Rectal smooth muscle tissue (tissue), 1 donor: Measurements from ENCODE around the gene LCE6A.

Experiments
- H3K27ac ChIP-seq: one replicate; pipeline ENCODE4 v1.7.0; 2013; ENCODE audit warnings: low read depth, low read length, inconsistent platforms
- H3K27me3 ChIP-seq: one replicate; pipeline ENCODE4 v1.7.0; 2013; ENCODE audit warnings: low read length; ENCODE audit not compliant: control insufficient read depth, insufficient read depth
- H3K36me3 ChIP-seq: one replicate; pipeline ENCODE4 v1.7.0; 2013; ENCODE audit warnings: low read length; ENCODE audit not compliant: control insufficient read depth, insufficient read depth
- H3K4me1 ChIP-seq: one replicate; pipeline ENCODE4 v1.7.0; 2013; ENCODE audit warnings: low read length; ENCODE audit not compliant: control insufficient read depth, insufficient read depth
- H3K4me3 ChIP-seq: one replicate; pipeline ENCODE4 v1.7.0; 2013; ENCODE audit warnings: low read length
- H3K9ac ChIP-seq: one replicate; pipeline ENCODE4 v1.7.0; 2013; ENCODE audit warnings: low read length

Gene LCE6A

GRCh38 chr1:152858062-152858461 lies 15.4 kb downstream of the LCE6A start:
- Histone ChIP-seq H3K9ac (no peak overlapping the region), H3K4me1 (peaks cover 5% of the 10 kb centered on the region), H3K4me3 (no peak overlapping the region), H3K27ac (no peak overlapping the region), H3K27me3 (no peaks in the 10 kb centered on the region), H3K36me3 (no peaks in the 10 kb centered on the region)

GRCh38 chr1:152859696-152860095 lies 17.0 kb downstream of the LCE6A start, which contains the start of gene LCE7A:
LCE7A (plus strand) TSS chr1:152859996; CDS start chr1:152860698, 702 bp downstream.
- no peak within 1 kb of the TSS for H3K4me3 ChIP-seq
- H3K9ac ChIP-seq: no peak within 1 kb of the TSS
- peaks cover 5% of the 10 kb centered on the region for H3K4me1 ChIP-seq
- no peak within 1 kb of the TSS for H3K27ac ChIP-seq
- no peaks in the 10 kb centered on the region for H3K27me3 ChIP-seq
- no peaks in the 10 kb centered on the region for H3K36me3 ChIP-seq

- no peak overlapping the region for H3K27ac ChIP-seq
- no peak overlapping the region for H3K9ac ChIP-seq
- no peaks in the 10 kb centered on the region for H3K36me3 ChIP-seq
- H3K4me1 ChIP-seq: peaks cover 5% of the 10 kb centered on the region
- H3K4me3 ChIP-seq: no peak overlapping the region
- H3K27me3 ChIP-seq: no peaks in the 10 kb centered on the region
Observed at GRCh38 chr1:152860129-152860528, 17.5 kb downstream of the LCE6A start.

- Histone ChIP-seq H3K4me1 (peaks cover 5% of the 10 kb centered on the region), H3K36me3 (no peaks in the 10 kb centered on the region), H3K27ac (no peak overlapping the region), H3K9ac (no peak overlapping the region), H3K4me3 (no peak overlapping the region), H3K27me3 (no peaks in the 10 kb centered on the region)
Observed at GRCh38 chr1:152861374-152861773, 18.7 kb downstream of the LCE6A start.

- no peak overlapping the region for H3K4me3 ChIP-seq
- no peaks in the 10 kb centered on the region for H3K36me3 ChIP-seq
- no peak overlapping the region for H3K9ac ChIP-seq
- H3K27me3 ChIP-seq: no peaks in the 10 kb centered on the region
- H3K4me1 ChIP-seq: peaks cover 5% of the 10 kb centered on the region
- H3K27ac ChIP-seq: no peak overlapping the region
Observed at GRCh38 chr1:152864443-152864842, 21.8 kb downstream of the LCE6A start.

GRCh38 chr1:152866321-152866720 lies 23.7 kb downstream of the LCE6A start:
- Histone ChIP-seq H3K36me3 (no peaks in the 10 kb centered on the region), H3K9ac (no peak overlapping the region), H3K4me3 (no peak overlapping the region), H3K4me1 (peaks cover 5% of the 10 kb centered on the region), H3K27ac (no peak overlapping the region), H3K27me3 (no peaks in the 10 kb centered on the region)

GRCh38 chr1:152869808-152870419 lies 27.3 kb downstream of the LCE6A start:
- Histone ChIP-seq H3K27ac (no peak overlapping the region), H3K27me3 (no peaks in the 10 kb centered on the region), H3K4me1 (no peaks in the 10 kb centered on the region), H3K4me3 (no peak overlapping the region), H3K9ac (no peak overlapping the region), H3K36me3 (no peaks in the 10 kb centered on the region)

- Histone ChIP-seq H3K27me3 (no peaks in the 10 kb centered on the region), H3K9ac (no peak overlapping the region), H3K4me3 (no peak overlapping the region), H3K4me1 (no peaks in the 10 kb centered on the region), H3K27ac (no peak overlapping the region), H3K36me3 (no peaks in the 10 kb centered on the region)
Observed at GRCh38 chr1:152870831-152871730, 28.4 kb downstream of the LCE6A start.

GRCh38 chr1:152871731-152872126 lies 29.1 kb downstream of the LCE6A start:
- Histone ChIP-seq H3K27ac (no peak overlapping the region), H3K4me3 (no peak overlapping the region), H3K4me1 (no peaks in the 10 kb centered on the region), H3K36me3 (no peaks in the 10 kb centered on the region), H3K9ac (no peak overlapping the region), H3K27me3 (no peaks in the 10 kb centered on the region)

GRCh38 chr1:152873495-152873894 lies 30.8 kb downstream of the LCE6A start:
- H3K27ac ChIP-seq: no peak overlapping the region
- no peaks in the 10 kb centered on the region for H3K4me1 ChIP-seq
- no peaks in the 10 kb centered on the region for H3K27me3 ChIP-seq
- no peaks in the 10 kb centered on the region for H3K36me3 ChIP-seq
- H3K4me3 ChIP-seq: no peak overlapping the region
- no peak overlapping the region for H3K9ac ChIP-seq

GRCh38 chr1:152876827-152877226 lies 34.2 kb downstream of the LCE6A start:
- Histone ChIP-seq H3K4me1 (no peaks in the 10 kb centered on the region), H3K27ac (no peak overlapping the region), H3K36me3 (no peaks in the 10 kb centered on the region), H3K4me3 (no peak overlapping the region), H3K9ac (no peak overlapping the region), H3K27me3 (no peaks in the 10 kb centered on the region)

GRCh38 chr1:152878042-152878441 lies 35.4 kb downstream of the LCE6A start, which contains the start of gene SMCP:
SMCP (plus strand) TSS chr1:152878322; CDS start chr1:152884423, 6,101 bp downstream.
- Histone ChIP-seq H3K27ac (no peak within 1 kb of the TSS), H3K36me3 (no peaks in the 10 kb centered on the region)

More at GRCh38 chr1:152878042-152878441, 35.4 kb downstream of the LCE6A start, which contains the start of gene SMCP:
- no peaks in the 10 kb centered on the region for H3K4me1 ChIP-seq
- H3K9ac ChIP-seq: no peak within 1 kb of the TSS
- H3K27me3 ChIP-seq: no peaks in the 10 kb centered on the region
- no peak within 1 kb of the TSS for H3K4me3 ChIP-seq
